HG03432 (cell line): ENCODE data around the gene ZNF26.

ENCODE experiments used
- ATAC-seq: cut with Tn5 transposase; IDR thresholded peaks from one replicate; pipeline ENCODE4 v1.9.1; 2021; ENCODE audit warnings: mild to moderate bottlenecking, moderate library complexity; ENCODE audit not compliant: unreplicated experiment

Gene ZNF26

DNA sequence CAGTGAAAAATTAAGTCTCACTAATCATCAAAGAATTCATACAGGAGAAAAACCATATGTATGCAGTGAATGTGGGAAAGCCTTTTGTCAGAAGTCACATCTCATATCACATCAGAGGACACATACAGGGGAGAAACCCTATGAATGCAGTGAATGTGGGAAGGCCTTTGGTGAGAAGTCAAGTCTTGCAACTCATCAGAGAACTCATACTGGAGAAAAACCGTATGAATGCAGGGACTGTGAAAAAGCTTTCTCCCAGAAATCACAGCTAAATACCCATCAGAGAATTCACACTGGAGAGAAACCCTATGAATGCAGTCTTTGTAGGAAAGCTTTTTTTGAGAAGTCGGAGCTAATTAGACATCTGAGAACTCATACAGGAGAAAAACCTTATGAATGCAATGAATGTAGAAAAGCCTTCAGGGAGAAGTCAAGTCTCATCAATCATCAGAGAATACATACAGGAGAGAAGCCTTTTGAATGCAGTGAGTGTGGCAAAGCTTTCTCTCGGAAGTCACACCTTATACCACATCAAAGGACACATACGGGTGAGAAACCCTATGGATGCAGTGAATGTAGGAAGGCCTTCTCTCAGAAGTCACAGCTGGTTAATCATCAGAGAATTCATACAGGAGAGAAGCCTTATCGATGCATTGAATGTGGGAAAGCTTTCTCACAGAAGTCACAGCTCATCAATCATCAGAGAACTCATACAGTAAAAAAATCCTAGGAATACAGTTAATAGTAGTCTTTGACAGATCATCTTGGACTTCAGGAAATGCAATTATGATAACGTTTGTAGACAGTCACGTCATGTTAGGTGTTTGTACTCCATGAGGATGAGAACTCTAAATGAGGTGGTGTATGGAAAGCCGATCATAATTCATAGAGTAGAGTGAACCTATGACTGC, 72.3 kb downstream of the ZNF26 start:
- no peak for ATAC-seq

DNA sequence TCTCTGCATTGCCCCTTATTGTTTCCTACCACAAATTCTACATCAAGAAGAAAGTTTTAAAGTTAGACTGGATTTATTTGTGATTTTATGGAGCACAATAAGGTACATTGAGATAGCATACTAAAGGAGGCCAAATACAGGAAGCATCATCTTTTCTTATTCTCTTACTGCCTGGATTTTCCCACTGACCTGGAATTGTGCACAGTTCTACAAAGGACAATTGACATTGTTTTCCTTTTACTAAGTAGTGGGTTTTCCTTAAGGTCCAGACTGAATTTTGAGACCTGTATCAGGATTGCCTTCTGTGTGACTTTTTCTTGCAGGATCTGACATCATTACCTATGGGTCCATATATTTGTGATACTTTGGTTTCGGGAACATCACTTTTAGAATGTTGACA, 75.8 kb downstream of the ZNF26 start:
- no peak for ATAC-seq

DNA sequence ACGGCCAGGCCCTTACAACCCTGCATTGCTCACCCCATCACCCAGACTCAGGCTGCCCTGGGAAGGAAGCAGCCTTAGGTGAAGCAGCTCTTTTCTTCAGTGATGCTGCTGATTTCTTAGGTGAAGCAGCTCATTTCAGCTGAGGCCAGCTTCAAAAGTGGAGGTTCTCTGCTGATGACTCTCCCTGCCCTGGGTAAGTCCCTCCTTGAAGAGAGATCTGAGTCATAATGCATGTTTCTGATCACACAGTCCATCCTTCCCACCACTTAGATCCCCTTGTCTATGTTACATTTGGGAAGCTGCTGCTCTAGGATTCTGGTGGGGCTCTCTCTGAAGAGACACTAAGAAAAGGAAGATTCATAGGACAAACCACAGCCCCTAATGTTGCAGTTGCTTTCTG, 77.4 kb downstream of the ZNF26 start:
- ATAC-seq: no peak

DNA sequence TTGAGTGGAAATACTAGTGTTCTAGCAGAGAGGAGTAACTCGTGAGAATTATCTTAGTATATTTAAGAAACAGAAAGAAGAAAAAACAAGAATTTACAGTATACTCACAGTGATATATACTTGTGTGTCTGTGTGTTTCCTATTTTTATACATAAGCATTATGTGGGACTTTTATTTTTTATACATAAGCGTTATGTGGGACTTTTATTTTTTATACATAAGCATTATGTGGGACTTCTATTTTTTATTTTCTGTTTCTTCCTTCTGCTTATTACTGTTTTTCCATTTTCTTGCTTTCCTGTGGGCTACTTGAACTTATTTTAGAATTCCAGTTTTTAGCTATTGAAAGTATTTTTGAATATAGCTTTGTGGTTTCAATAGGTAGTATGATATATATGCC, 87.7 kb downstream of the ZNF26 start:
- no peak for ATAC-seq
